ENCODE measurements around the gene HOXB5. TPM values are rescaled to one million over a fixed set of nuclear protein-coding genes. Genes with fewer than 3 reads are reported as not detected.

HOXB5 gene
- total and polyA plus RNA-seq, 2 donors (not counting 1 experiment from before 2014, with no cell fraction given), result not detected

DNA sequence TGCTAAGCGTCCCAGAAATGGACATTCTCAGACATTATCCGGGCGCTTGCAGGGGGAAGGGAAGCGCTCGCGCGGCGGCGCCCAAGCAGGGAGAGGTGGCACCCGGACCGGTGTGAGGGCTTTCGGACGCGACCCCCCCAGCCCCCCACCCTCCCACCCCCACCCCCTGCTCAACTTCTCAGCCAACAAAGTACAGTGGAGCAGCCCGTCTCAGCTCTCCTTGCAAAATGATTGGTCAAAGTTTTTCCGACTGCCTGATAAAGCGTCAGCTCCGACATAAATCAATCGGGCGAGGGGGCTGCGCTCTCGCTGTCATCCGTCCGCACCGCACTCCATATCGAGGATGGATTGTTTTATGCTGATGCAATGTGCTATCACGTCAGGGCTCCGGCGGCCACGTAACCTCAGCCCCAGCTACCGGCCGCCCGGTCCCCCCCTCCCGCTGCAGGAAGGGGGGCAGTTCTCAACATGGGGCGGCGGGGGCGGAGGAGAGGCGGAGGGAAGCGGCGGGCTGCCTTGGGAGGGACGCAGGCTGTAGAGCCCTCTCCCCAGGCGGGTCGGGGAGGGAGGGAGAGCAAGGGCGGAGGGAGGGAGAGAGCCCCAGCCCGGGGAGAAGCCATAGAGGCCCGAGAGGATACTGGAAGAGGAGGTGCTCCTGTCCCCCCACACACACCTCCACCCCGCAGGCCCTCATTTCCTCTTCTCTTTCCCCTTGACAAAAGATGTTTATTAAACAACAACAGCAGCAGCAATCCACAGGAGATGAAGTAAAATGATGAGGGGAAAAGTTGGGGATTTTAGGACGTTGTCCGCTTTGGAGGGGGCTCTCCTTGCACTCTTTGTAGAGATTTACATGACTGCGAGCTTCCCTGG lies 32.9 kb upstream of the HOXB5 start, which contains the start of gene HOXB9:
TSS of gene HOXB9 (minus strand) at position 114 of the 873 bp plus-strand sequence. CDS start at position 25, 89 bp downstream.
- CTCF ChIA-PET, result interaction anchor here (0.7 to 1.9 kb wide), 8 partner anchors 8 to 448 kb away, joined by 3 to 9 read pairs (median 3); no protein-coding TSS in a partner anchor
- H3K27me3 ChIP-seq (replicated peaks in 1 of 4; ENCODE audit: control extremely low read depth in 1 of 4, control insufficient read depth in 3 of 4, insufficient read depth in 4 of 4, low read length in 3 of 4), result peaks cover 0 to 96% (median 71%) of the 10 kb centered on the region in 4 experiments
- no peaks in the 10 kb centered on the region for H3K9me3 Mint-ChIP-seq (ENCODE audit: insufficient read depth)
- peak within 1 kb of the TSS; percentile 97 for H3K4me2 ChIP-seq (replicated peaks; ENCODE audit: low read depth, low read length, poor library complexity, severe bottlenecking)
- POLR2A ChIA-PET, result interaction anchor here (0.6 kb wide), 4 partner anchors 26 to 331 kb away, joined by 3 to 5 read pairs (median 4); no protein-coding TSS in a partner anchor
- H3K9ac ChIP-seq (ENCODE audit: low read length), result peak within 1 kb of the TSS; percentile 63
- H3K79me2 ChIP-seq (ENCODE audit: control insufficient read depth, insufficient read depth, low read length), result no peaks in the 10 kb centered on the region
- H3K4me1 ChIP-seq (ENCODE audit: control insufficient read depth in 2 of 2, insufficient read depth in 2 of 2, low read length in 2 of 2), result peaks cover 26 to 30% of the 10 kb centered on the region in 2 donors
- H2AFZ ChIP-seq (ENCODE audit: insufficient read depth, low read depth, low read length, poor library complexity, severe bottlenecking), result peak within 1 kb of the TSS; percentile 76
- H3K9me3 ChIP-seq (ENCODE audit: control extremely low read depth in 1 of 3, control insufficient read depth in 2 of 3, insufficient read depth in 1 of 3, low read length in 2 of 3), result peaks cover 0 to 9% (median 0%) of the 10 kb centered on the region in 3 donors
- TF ChIP-seq EZH2 (IDR thresholded peaks at IDR 0.05; ENCODE audit: borderline replicate concordance, insufficient read depth, low read depth, low read length, poor library complexity, severe bottlenecking), result peak; percentile 78
- TF ChIP-seq, protein P1, sequence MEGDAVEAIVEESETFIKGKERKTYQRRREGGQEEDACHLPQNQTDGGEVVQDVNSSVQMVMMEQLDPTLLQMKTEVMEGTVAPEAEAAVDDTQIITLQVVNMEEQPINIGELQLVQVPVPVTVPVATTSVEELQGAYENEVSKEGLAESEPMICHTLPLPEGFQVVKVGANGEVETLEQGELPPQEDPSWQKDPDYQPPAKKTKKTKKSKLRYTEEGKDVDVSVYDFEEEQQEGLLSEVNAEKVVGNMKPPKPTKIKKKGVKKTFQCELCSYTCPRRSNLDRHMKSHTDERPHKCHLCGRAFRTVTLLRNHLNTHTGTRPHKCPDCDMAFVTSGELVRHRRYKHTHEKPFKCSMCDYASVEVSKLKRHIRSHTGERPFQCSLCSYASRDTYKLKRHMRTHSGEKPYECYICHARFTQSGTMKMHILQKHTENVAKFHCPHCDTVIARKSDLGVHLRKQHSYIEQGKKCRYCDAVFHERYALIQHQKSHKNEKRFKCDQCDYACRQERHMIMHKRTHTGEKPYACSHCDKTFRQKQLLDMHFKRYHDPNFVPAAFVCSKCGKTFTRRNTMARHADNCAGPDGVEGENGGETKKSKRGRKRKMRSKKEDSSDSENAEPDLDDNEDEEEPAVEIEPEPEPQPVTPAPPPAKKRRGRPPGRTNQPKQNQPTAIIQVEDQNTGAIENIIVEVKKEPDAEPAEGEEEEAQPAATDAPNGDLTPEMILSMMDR (IDR thresholded peaks at IDR 0.05), result no peak
- H3K36me3 ChIP-seq (replicated peaks in 1 of 2; ENCODE audit: control extremely low read depth in 1 of 2, control insufficient read depth in 1 of 2, extremely low read depth in 1 of 2, insufficient read depth in 2 of 2, low read length in 1 of 2), result no peaks in the 10 kb centered on the region
- WGBS (ENCODE audit: insufficient coverage), result 7% methylated on average over 23 of the region's 50 CpGs
- peaks cover 78% of the 10 kb centered on the region for H3K27me3 Mint-ChIP-seq
- peak within 1 kb of the TSS; percentile 80 for H3K4me3 Mint-ChIP-seq
- peak within 1 kb of the TSS in 4 of 5 experiments; percentile 17 to 66 (median 44) for H3K4me3 ChIP-seq (ENCODE audit: control extremely low read depth in 1 of 5, extremely low read depth in 1 of 5, insufficient read depth in 1 of 5, low read depth in 2 of 5, low read length in 4 of 5)
- no peak within 1 kb of the TSS for H3K27ac ChIP-seq (ENCODE audit: low read length in 2 of 2)
- intact Hi-C loops (cut with micrococcal nuclease), result no loop called here
- peaks cover 21% of the 10 kb centered on the region for H3K4me1 Mint-ChIP-seq
- H3K27ac Mint-ChIP-seq, result no peak within 1 kb of the TSS
- ATAC-seq (ENCODE audit: low read depth), result peak; percentile 23
- no peaks in the 10 kb centered on the region for H4K20me1 ChIP-seq (ENCODE audit: control insufficient read depth, insufficient read depth, low read length, poor library complexity, severe bottlenecking)
- peak; percentile 52 for DNase-seq
